GM21367 (cell line): Measurements from ENCODE around the gene GRM1.
A peak's percentile ranks its signal among the peaks of the same experiment; 100 is the strongest.

Experiments used
- ATAC-seq: cut with Tn5 transposase; IDR thresholded peaks from one replicate; pipeline ENCODE4 v1.9.1; 2021; ENCODE audit not compliant: unreplicated experiment

GRM1 gene

GRCh38 chr6:146311079-146311478 lies 282.2 kb downstream of the GRM1 start:
- ATAC-seq = no peak

- no peak for ATAC-seq
These were observed 283.7 kb downstream of the GRM1 start for GRCh38 chr6:146312608-146313007.

- no peak for ATAC-seq
These were observed 286.7 kb downstream of the GRM1 start for GRCh38 chr6:146315381-146316174.

- no peak for ATAC-seq
These were observed 287.3 kb downstream of the GRM1 start for GRCh38 chr6:146316175-146316495.

GRCh38 chr6:146331013-146331412 lies 302.2 kb downstream of the GRM1 start:
- no peak for ATAC-seq

- ATAC-seq = no peak
These were observed 306.5 kb downstream of the GRM1 start for GRCh38 chr6:146335336-146335735.

GRCh38 chr6:146336191-146336590 lies 307.3 kb downstream of the GRM1 start:
- no peak for ATAC-seq

GRCh38 chr6:146337376-146337775 lies 308.5 kb downstream of the GRM1 start:
- ATAC-seq = no peak

GRCh38 chr6:146339716-146340115 lies 310.9 kb downstream of the GRM1 start:
- ATAC-seq = no peak

GRCh38 chr6:146341493-146342230 lies 312.8 kb downstream of the GRM1 start:
- no peak for ATAC-seq

- no peak for ATAC-seq
These were observed 316.7 kb downstream of the GRM1 start for GRCh38 chr6:146345598-146345997.

- no peak for ATAC-seq
These were observed 318.2 kb downstream of the GRM1 start for GRCh38 chr6:146347090-146347489.

GRCh38 chr6:146347690-146348089 lies 318.8 kb downstream of the GRM1 start:
- no peak for ATAC-seq

GRCh38 chr6:146351018-146351417 lies 322.2 kb downstream of the GRM1 start:
- ATAC-seq = no peak

GRCh38 chr6:146352163-146352562 lies 323.3 kb downstream of the GRM1 start:
- no peak for ATAC-seq

GRCh38 chr6:146354451-146354850 lies 325.6 kb downstream of the GRM1 start:
- ATAC-seq = no peak

GRCh38 chr6:146355521-146356100 lies 326.7 kb downstream of the GRM1 start:
- ATAC-seq = no peak

- ATAC-seq = peak; percentile 68
These were observed 328.9 kb downstream of the GRM1 start for GRCh38 chr6:146357578-146358430.

GRCh38 chr6:146358431-146359046 lies 329.7 kb downstream of the GRM1 start:
- no peak for ATAC-seq

- no peak for ATAC-seq
These were observed 330.3 kb downstream of the GRM1 start for GRCh38 chr6:146359131-146359530.
